HEK293 (cell line): ENCODE results near the gene FASN.

Experiments
- CTCF ChIA-PET: fragments of 350-600 bp; formaldehyde crosslinking; extraction: SDS; loops from one replicate; lab custom pipeline; 2021; ENCODE audit warnings: antibody characterized with exemption; lab: Yijun Ruan, JAX
- POLR2A ChIA-PET: fragments of 300-600 bp; formaldehyde crosslinking; extraction: SDS; loops from one replicate; lab custom pipeline; 2020; ENCODE audit warnings: antibody characterized with exemption, inconsistent platforms; lab: Yijun Ruan, JAX
- H3K27ac ChIP-seq: fragments of 200-500 bp; sonication (Bioruptor generic); 2 replicates; pipeline ENCODE4 v1.5.1; 2014; ENCODE audit warnings: low read depth, low read length, control low read depth, inconsistent platforms; ENCODE audit errors: extremely low read depth
- H3K36me3 ChIP-seq, 2 experiments: fragments of 200-500 bp in 1 of 2; sonication (Bioruptor generic) in 1 of 2; 1 replicate in 1 of 2; 2 replicates in 1 of 2; pipeline ENCODE4 v1.5.1; 2014 to 2017; ENCODE audit warnings: inconsistent platforms in 2 of 2, low read length in 2 of 2; ENCODE audit not compliant: control insufficient read depth in 2 of 2, insufficient read depth in 1 of 2
- H3K4me1 ChIP-seq: fragments of 200-500 bp; sonication (Bioruptor generic); 2 replicates; pipeline ENCODE4 v1.5.1; 2014; ENCODE audit warnings: mild to moderate bottlenecking, low read length, inconsistent platforms; ENCODE audit not compliant: control insufficient read depth, insufficient read depth
- H3K4me3 ChIP-seq: 2 replicates; pipeline ENCODE4 v1.5.1; 2011; ENCODE audit warnings: low read depth, mild to moderate bottlenecking, control low read depth, low read length, moderate library complexity
- H3K9me3 ChIP-seq: fragments of 200-500 bp; sonication (Bioruptor generic); 2 replicates; pipeline ENCODE4 v1.5.1; 2014; ENCODE audit warnings: low read depth, low read length, inconsistent platforms; ENCODE audit not compliant: control insufficient read depth, insufficient read depth
- BCL11B ChIP-seq: fragments of 450-650 bp; formaldehyde crosslinking; IDR thresholded peaks from 2 replicates; pipeline ENCODE4 v1.5.1; 2016; ENCODE audit warnings: low read depth, missing biosample characterization, missing genetic modification characterization
- GFI1B ChIP-seq: fragments of 450-650 bp; formaldehyde crosslinking; IDR thresholded peaks from 2 replicates; pipeline ENCODE4 v1.5.1; 2016; ENCODE audit warnings: missing biosample characterization, missing genetic modification characterization
- KLF7 ChIP-seq: fragments of 450-650 bp; formaldehyde crosslinking; IDR thresholded peaks from 2 replicates; pipeline ENCODE4 v1.5.1; 2016; ENCODE audit warnings: missing biosample characterization, missing genetic modification characterization, borderline replicate concordance
- PRDM2 ChIP-seq: fragments of 450-650 bp; formaldehyde crosslinking; IDR thresholded peaks from 2 replicates; pipeline ENCODE4 v1.5.1; 2016; ENCODE audit warnings: missing biosample characterization, missing genetic modification characterization, borderline replicate concordance
- SP7 ChIP-seq: fragments of 450-650 bp; formaldehyde crosslinking; IDR thresholded peaks from 2 replicates; pipeline ENCODE4 v1.5.1; 2016; ENCODE audit warnings: missing biosample characterization, missing genetic modification characterization
- TRIM28 ChIP-seq: IDR thresholded peaks from 2 replicates; pipeline ENCODE4 v1.6.1; 2011; ENCODE audit warnings: low read length, control low read depth, borderline replicate concordance
- ZBTB11 ChIP-seq: fragments of 450-650 bp; formaldehyde crosslinking; conservative IDR thresholded peaks from 2 replicates; pipeline ENCODE4 v1.5.1; 2016; ENCODE audit warnings: low read depth, missing biosample characterization, missing genetic modification characterization
- ZNF132 ChIP-seq: fragments of 450-650 bp; formaldehyde crosslinking; IDR thresholded peaks from 2 replicates; pipeline ENCODE4 v1.5.1; 2017; ENCODE audit warnings: missing biosample characterization, missing genetic modification characterization, borderline replicate concordance
- ZNF175 ChIP-seq: fragments of 450-650 bp; formaldehyde crosslinking; IDR thresholded peaks from 2 replicates; pipeline ENCODE4 v1.5.1; 2016; ENCODE audit warnings: missing biosample characterization, missing genetic modification characterization
- ZNF18 ChIP-seq: fragments of 450-650 bp; formaldehyde crosslinking; IDR thresholded peaks from 2 replicates; pipeline ENCODE4 v1.5.1; 2016; ENCODE audit warnings: missing biosample characterization, missing genetic modification characterization
- ZNF704 ChIP-seq: fragments of 450-650 bp; formaldehyde crosslinking; IDR thresholded peaks from 2 replicates; pipeline ENCODE4 v1.5.1; 2016; ENCODE audit warnings: missing biosample characterization, missing genetic modification characterization

The FASN gene

GRCh38 chr17:82060001-82060380, 38.0 kb downstream of the FASN start:
- H3K36me3 ChIP-seq = peaks cover 3 to 97% of the 10 kb centered on the region in 2 experiments; a peak in 2 of 3 replicates
- ChIA-PET CTCF (interaction anchor here (0.5 to 0.6 kb wide), 2 partner anchors 39 to 101 kb away, joined by 3 to 4 read pairs; no protein-coding TSS in a partner anchor), POLR2A (interaction anchor here (0.8 to 14.2 kb wide), 10 partner anchors 9 to 37 kb away, joined by 3 to 96 read pairs (median 4); partner anchors contain the start of genes CENPX, DCXR, LRRC45 and RAC3)
- no peaks in the 10 kb centered on the region for H3K9me3 ChIP-seq
- TF ChIP-seq PRDM2 (tag by site-specific recombination) (no peak), SP7 (tag by site-specific recombination) (no peak), TRIM28 (no peak), ZNF132 (no peak), GFI1B (no peak), KLF7 (tag by site-specific recombination) (no peak), ZNF704 (tag by site-specific recombination) (no peak), BCL11B (tag by site-specific recombination) (no peak; the same call in 1 of the 2 replicates), ZNF175 (tag by site-specific recombination) (no peak), ZBTB11 (no peak), ZNF18 (tag by site-specific recombination) (no peak)
- H3K27ac ChIP-seq = no peak overlapping the region
- H3K4me1 ChIP-seq = peaks cover 7% of the 10 kb centered on the region; the same call in 1 of the 2 replicates
- H3K4me3 ChIP-seq = no peak overlapping the region
